Adipose tissue (tissue), 3 donors: ENCODE results near the gene RAD52. TPM values are rescaled to one million over a fixed set of nuclear protein-coding genes. Genes with fewer than 3 reads are reported as not detected.
A peak's percentile ranks its signal among the peaks of the same experiment; 100 is the strongest.

Experiments used
- H3K27ac ChIP-seq: one replicate; pipeline ENCODE4 v1.5.1; 2013; ENCODE audit warnings: low read depth, low read length
- WGBS, 3 donors: extraction: QIAGEN DNeasy Blood & Tissue Kit; methylation state at CpG; one replicate each; pipeline ENCODE4 v1.1.7; 2013; 5-methylcytosine and 5-hydroxymethylcytosine counted together
- polyA plus RNA-seq, 3 donors: library from polyadenylated mRNA; stranded (reverse); fragments of 200-250 nt; gene quantifications; one replicate each; pipeline ENCODE4 v1.2.3, GENCODE V29; 2013
- donor health status: healthy with polysubstance abuse.
- donor health status: Bipolar disorder and iron deficiency.
- donor health status: healthy.

The RAD52 gene
- 1 to 10 TPM; 5.0 to 6.3 (median 5.2) TPM for polyA plus RNA-seq

GRCh38 chr12:949453-950191 lies at the start of gene RAD52:
Gene RAD52, minus strand, starts transcription at chr12:949694. Its CDS starts 16,636 bp downstream, at chr12:933058.
- peak within 1 kb of the TSS; percentile 36 for H3K27ac ChIP-seq
- 0 to 1% (median 0%) methylated on average over 53 to 58 of the region's 58 CpGs for WGBS, 3 donors

- 82 to 86% (median 84%) methylated on average over 6 of the region's 6 CpGs for WGBS, 3 donors
- H3K27ac ChIP-seq = no peak overlapping the region
These were observed 48.8 kb upstream of the RAD52 start for GRCh38 chr12:998020-998874.

GRCh38 chr12:997505-997904 lies 48.0 kb upstream of the RAD52 start:
- H3K27ac ChIP-seq = no peak overlapping the region
- 83 to 87% (median 84%) methylated on average over 1 of the region's 1 CpG for whole genome bisulfite sequencing, 3 donors

GRCh38 chr12:996881-997280 lies 47.4 kb upstream of the RAD52 start:
- WGBS, 3 donors = 83 to 97% (median 91%) methylated on average over 4 of the region's 4 CpGs

GRCh38 chr12:992647-993046 lies 43.2 kb upstream of the RAD52 start:
- no peak overlapping the region for H3K27ac ChIP-seq
- 20 to 36% (median 34%) methylated on average over 1 of the region's 1 CpG for WGBS, 3 donors

More at GRCh38 chr12:996881-997280, 47.4 kb upstream of the RAD52 start:
- H3K27ac ChIP-seq = no peak overlapping the region

- no peak overlapping the region for H3K27ac ChIP-seq
- 5 to 8% (median 5%) methylated on average over 30 to 48 of the region's 48 CpGs for WGBS, 3 donors
These were observed 42.1 kb upstream of the RAD52 start for GRCh38 chr12:991350-992333.

GRCh38 chr12:990661-991349 lies 41.3 kb upstream of the RAD52 start, which contains the start of gene ERC1:
Gene ERC1, plus strand, starts transcription at chr12:991223. Its CDS starts 36,681 bp downstream, at chr12:1027904.
- H3K27ac ChIP-seq = peak within 1 kb of the TSS; percentile 96
- 0% methylated on average over 34 to 86 of the region's 87 CpGs for WGBS, 3 donors

GRCh38 chr12:989751-990660 lies 40.5 kb upstream of the RAD52 start:
- H3K27ac ChIP-seq = peak overlapping the region; percentile 96
- WGBS, 3 donors = 2 to 3% (median 2%) methylated on average over 40 of the region's 40 CpGs

GRCh38 chr12:989051-989450 lies 39.6 kb upstream of the RAD52 start:
- no peak overlapping the region for H3K27ac ChIP-seq
- WGBS, 3 donors = 73 to 83% (median 77%) methylated on average over 2 of the region's 2 CpGs

GRCh38 chr12:988646-989045 lies 39.2 kb upstream of the RAD52 start:
- no peak overlapping the region for H3K27ac ChIP-seq

GRCh38 chr12:981961-982360 lies 32.5 kb upstream of the RAD52 start:
- 72 to 93% (median 72%) methylated on average over 3 of the region's 3 CpGs for whole genome bisulfite sequencing, 3 donors
- no peak overlapping the region for H3K27ac ChIP-seq

More at GRCh38 chr12:988646-989045, 39.2 kb upstream of the RAD52 start:
- 70 to 80% (median 77%) methylated on average over 4 of the region's 4 CpGs for WGBS, 3 donors

GRCh38 chr12:981176-981828 lies 31.8 kb upstream of the RAD52 start:
- H3K27ac ChIP-seq = no peak overlapping the region
- WGBS, 3 donors = 91 to 97% (median 95%) methylated on average over 8 of the region's 8 CpGs

- WGBS, 3 donors = 81 to 92% (median 87%) methylated on average over 5 of the region's 5 CpGs
- no peak overlapping the region for H3K27ac ChIP-seq
These were observed 29.9 kb upstream of the RAD52 start for GRCh38 chr12:979349-979748.

- H3K27ac ChIP-seq = no peak overlapping the region
- WGBS, 3 donors = 80 to 97% (median 84%) methylated on average over 4 of the region's 4 CpGs
These were observed 27.7 kb upstream of the RAD52 start for GRCh38 chr12:977156-977555.

GRCh38 chr12:976644-977043 lies 27.1 kb upstream of the RAD52 start:
- 86 to 89% (median 88%) methylated on average over 6 of the region's 6 CpGs for WGBS, 3 donors
- H3K27ac ChIP-seq = no peak overlapping the region

GRCh38 chr12:974271-974862 lies 24.9 kb upstream of the RAD52 start:
- 94 to 97% (median 94%) methylated on average over 4 of the region's 4 CpGs for WGBS, 3 donors

More at GRCh38 chr12:974271-974862, 24.9 kb upstream of the RAD52 start:
- H3K27ac ChIP-seq = no peak overlapping the region
